ENCODE results near the gene HINT2.

DNA sequence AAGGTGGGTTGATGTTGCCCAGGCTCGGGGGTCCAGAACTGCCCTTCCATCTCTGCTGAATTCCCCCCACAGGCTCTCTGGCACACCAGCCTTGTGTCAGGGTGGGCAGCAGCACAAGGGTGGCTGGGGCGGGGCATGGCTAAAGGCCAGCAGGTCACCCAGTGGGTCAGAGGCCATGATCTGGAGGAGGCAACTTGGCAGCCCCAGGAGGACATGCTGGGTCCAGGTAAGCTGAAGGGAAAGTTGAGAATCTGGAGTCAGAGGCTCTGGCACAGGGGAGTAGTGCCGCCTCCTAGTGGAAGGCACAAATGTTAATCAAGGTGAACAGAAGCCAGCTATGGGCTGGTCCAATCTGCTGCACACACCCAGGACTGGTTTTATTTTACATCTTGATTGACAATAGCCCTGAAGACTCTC, 20.4 kb upstream of the HINT2 start:
- TF ChIP-seq EZH2 (IDR thresholded peaks at IDR 0.05; ENCODE audit: low read length, unreplicated experiment) = no peak
- TF ChIP-seq, protein P1, sequence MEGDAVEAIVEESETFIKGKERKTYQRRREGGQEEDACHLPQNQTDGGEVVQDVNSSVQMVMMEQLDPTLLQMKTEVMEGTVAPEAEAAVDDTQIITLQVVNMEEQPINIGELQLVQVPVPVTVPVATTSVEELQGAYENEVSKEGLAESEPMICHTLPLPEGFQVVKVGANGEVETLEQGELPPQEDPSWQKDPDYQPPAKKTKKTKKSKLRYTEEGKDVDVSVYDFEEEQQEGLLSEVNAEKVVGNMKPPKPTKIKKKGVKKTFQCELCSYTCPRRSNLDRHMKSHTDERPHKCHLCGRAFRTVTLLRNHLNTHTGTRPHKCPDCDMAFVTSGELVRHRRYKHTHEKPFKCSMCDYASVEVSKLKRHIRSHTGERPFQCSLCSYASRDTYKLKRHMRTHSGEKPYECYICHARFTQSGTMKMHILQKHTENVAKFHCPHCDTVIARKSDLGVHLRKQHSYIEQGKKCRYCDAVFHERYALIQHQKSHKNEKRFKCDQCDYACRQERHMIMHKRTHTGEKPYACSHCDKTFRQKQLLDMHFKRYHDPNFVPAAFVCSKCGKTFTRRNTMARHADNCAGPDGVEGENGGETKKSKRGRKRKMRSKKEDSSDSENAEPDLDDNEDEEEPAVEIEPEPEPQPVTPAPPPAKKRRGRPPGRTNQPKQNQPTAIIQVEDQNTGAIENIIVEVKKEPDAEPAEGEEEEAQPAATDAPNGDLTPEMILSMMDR (conservative IDR thresholded peaks at IDR 0.05; ENCODE audit: low read depth, low read length) = peak; percentile 48; the same call in 1 of the 2 replicates
